ENCODE data around the gene GOLGA3. TPM values are rescaled to one million over a fixed set of nuclear protein-coding genes. Genes with fewer than 3 reads are reported as not detected.
A peak's percentile ranks its signal among the peaks of the same experiment; 100 is the strongest.

The GOLGA3 gene
- total RNA-seq, 1 donor, result 127 TPM

DNA sequence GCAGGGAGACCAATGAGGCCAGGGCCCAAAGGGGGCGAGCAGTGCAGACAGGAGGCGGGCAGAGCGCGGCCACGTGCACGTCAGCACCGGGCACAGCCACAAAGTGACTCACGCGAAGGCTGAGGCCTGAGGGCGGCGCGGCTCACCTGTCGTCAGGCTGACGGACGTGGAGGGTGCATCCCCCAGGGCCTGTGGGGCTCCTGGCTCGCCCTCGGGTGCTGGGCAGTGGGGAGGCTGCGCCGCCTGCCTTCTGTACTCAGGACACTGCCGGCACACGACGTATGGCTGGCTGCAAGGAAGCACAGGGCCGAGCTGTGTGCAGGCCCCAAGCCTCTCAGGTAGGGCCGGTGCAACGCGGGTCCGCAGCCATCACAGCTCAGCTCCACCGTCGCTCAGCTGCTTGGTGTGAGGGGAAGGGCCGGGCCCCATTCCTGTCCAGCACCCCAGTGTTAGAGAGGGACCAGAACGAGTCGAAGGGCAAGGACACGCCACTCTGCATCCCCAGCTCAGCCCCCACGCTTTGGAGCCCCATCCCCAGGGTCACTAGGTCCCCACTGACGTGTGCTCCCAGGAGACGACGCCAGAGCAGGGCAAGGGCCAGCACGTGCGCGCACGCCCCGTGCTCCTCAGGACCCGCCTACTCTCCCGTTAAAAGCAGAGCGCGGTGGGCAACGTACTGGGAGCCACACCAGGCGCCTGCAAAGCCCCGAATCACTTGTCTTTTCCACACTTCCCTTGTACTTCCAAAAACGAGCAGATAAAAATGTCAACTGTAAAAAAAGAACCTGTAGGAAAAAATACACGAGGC, 24.8 kb upstream of the GOLGA3 start:
- H3K9me3 ChIP-seq (ENCODE audit: low read depth, low read length), result no peaks in the 10 kb centered on the region
- no peaks in the 10 kb centered on the region for H3K4me1 ChIP-seq (ENCODE audit: insufficient read depth, low read length)
- no peaks in the 10 kb centered on the region for H3K27me3 ChIP-seq (ENCODE audit: insufficient read depth, low read length)
- no peak overlapping the region for H2AFZ ChIP-seq (ENCODE audit: low read length)
- H3K4me3 ChIP-seq (ENCODE audit: insufficient read depth, low read length), result no peak overlapping the region
- H3K79me2 ChIP-seq (ENCODE audit: insufficient read depth, low read length), result no peaks in the 10 kb centered on the region
- TF ChIP-seq, protein P1, sequence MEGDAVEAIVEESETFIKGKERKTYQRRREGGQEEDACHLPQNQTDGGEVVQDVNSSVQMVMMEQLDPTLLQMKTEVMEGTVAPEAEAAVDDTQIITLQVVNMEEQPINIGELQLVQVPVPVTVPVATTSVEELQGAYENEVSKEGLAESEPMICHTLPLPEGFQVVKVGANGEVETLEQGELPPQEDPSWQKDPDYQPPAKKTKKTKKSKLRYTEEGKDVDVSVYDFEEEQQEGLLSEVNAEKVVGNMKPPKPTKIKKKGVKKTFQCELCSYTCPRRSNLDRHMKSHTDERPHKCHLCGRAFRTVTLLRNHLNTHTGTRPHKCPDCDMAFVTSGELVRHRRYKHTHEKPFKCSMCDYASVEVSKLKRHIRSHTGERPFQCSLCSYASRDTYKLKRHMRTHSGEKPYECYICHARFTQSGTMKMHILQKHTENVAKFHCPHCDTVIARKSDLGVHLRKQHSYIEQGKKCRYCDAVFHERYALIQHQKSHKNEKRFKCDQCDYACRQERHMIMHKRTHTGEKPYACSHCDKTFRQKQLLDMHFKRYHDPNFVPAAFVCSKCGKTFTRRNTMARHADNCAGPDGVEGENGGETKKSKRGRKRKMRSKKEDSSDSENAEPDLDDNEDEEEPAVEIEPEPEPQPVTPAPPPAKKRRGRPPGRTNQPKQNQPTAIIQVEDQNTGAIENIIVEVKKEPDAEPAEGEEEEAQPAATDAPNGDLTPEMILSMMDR (IDR thresholded peaks at IDR 0.05; ENCODE audit: extremely low read depth, low read depth, low read length), result no peak
- H3K36me3 ChIP-seq (ENCODE audit: insufficient read depth, low read length), result peaks cover 62% of the 10 kb centered on the region
- DNase-seq (ENCODE audit: insufficient read length, low spot score, missing footprints), result peak; percentile 21
- no peak overlapping the region for H3K4me2 ChIP-seq (ENCODE audit: insufficient read depth, low read length)
- H4K20me1 ChIP-seq (ENCODE audit: insufficient read depth, low read length), result no peaks in the 10 kb centered on the region
- no peak overlapping the region for H3K27ac ChIP-seq (ENCODE audit: low read depth, low read length)

DNA sequence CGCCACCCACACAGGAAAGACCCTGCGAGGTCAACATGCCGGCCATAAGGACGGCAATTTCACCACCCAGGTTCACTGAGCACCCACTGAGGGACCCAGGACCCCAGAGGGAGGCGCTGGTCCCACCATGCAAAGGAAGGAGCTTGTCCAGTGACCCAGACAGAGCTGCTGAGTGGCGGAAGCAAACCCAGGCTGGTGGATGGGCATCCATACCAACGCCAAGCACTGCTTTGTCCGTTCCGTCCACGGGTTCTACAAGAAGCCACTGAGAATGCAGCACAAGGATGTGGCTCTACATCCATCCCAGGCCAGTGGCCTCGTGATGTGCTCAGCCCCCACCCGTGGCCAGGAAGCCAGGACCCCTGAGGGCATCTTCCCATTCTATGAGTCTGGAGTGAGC, 23.8 kb upstream of the GOLGA3 start:
- no peaks in the 10 kb centered on the region for H4K20me1 ChIP-seq (ENCODE audit: insufficient read depth, low read length)
- TF ChIP-seq, protein P1 (IDR thresholded peaks at IDR 0.05; ENCODE audit: extremely low read depth, low read depth, low read length), result no peak
- no peak overlapping the region for H2AFZ ChIP-seq (ENCODE audit: low read length)
- DNase-seq (ENCODE audit: insufficient read length, low spot score, missing footprints), result peak; percentile 22
- no peaks in the 10 kb centered on the region for H3K27me3 ChIP-seq (ENCODE audit: insufficient read depth, low read length)
- no peaks in the 10 kb centered on the region for H3K9me3 ChIP-seq (ENCODE audit: low read depth, low read length)
- H3K27ac ChIP-seq (ENCODE audit: low read depth, low read length), result no peak overlapping the region
- H3K4me1 ChIP-seq (ENCODE audit: insufficient read depth, low read length), result no peaks in the 10 kb centered on the region
- H3K79me2 ChIP-seq (ENCODE audit: insufficient read depth, low read length), result no peaks in the 10 kb centered on the region
- peaks cover 63% of the 10 kb centered on the region for H3K36me3 ChIP-seq (ENCODE audit: insufficient read depth, low read length)
- H3K4me2 ChIP-seq (ENCODE audit: insufficient read depth, low read length), result no peak overlapping the region
- H3K4me3 ChIP-seq (ENCODE audit: insufficient read depth, low read length), result no peak overlapping the region

DNA sequence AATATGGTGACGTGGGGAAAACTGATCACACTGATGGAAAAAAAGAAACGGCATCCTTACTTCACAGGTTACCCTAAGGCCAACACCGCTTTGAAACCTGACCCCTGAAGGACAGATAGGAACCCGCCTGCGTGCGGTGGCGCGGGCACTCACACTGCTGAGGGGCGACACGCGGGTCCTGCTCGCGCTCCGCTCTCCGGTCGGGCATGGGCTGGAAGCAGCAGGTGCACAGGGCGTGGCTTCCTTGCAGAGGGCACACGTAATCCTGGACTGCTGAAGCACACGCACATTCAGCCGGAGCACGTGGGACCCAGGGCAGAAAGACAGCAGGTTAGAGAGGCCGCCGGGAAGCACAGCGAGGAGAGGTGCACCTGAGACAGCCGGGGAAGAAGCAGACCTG, 22.8 kb upstream of the GOLGA3 start:
- H4K20me1 ChIP-seq (ENCODE audit: insufficient read depth, low read length), result no peaks in the 10 kb centered on the region
- H3K27ac ChIP-seq (ENCODE audit: low read depth, low read length), result no peak overlapping the region
- H3K4me2 ChIP-seq (ENCODE audit: insufficient read depth, low read length), result no peak overlapping the region
- no peaks in the 10 kb centered on the region for H3K4me1 ChIP-seq (ENCODE audit: insufficient read depth, low read length)
- H3K36me3 ChIP-seq (ENCODE audit: insufficient read depth, low read length), result peaks cover 66% of the 10 kb centered on the region
- no peak overlapping the region for H3K4me3 ChIP-seq (ENCODE audit: insufficient read depth, low read length)
- H3K79me2 ChIP-seq (ENCODE audit: insufficient read depth, low read length), result no peaks in the 10 kb centered on the region
- H3K9me3 ChIP-seq (ENCODE audit: low read depth, low read length), result no peaks in the 10 kb centered on the region
- DNase-seq (ENCODE audit: insufficient read length, low spot score, missing footprints), result no peak
- TF ChIP-seq, protein P1 (IDR thresholded peaks at IDR 0.05; ENCODE audit: extremely low read depth, low read depth, low read length), result no peak
- H3K27me3 ChIP-seq (ENCODE audit: insufficient read depth, low read length), result no peaks in the 10 kb centered on the region
- H2AFZ ChIP-seq (ENCODE audit: low read length), result no peak overlapping the region

DNA sequence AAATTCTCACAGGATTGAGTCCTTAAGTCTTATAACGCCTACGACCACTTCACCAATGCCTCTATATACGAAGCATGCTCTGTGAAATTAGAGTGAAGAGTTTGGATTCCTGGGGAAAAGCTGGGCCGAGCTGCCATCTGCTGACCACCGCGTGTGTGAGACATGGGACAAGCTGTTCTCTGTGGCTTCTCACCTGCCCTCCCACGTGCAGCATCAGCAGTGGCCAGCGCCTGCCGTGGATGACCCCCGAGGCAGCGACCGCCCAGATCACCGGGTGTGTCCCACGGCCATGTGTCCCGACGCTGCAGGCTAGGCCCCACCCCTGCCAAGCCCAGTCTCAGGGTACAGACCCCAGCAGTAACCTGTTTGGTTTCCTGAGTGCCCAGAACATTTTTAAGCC, 21.6 kb upstream of the GOLGA3 start:
- Histone ChIP-seq H3K4me1 (ENCODE audit: insufficient read depth, low read length) (no peaks in the 10 kb centered on the region), H3K79me2 (ENCODE audit: insufficient read depth, low read length) (no peaks in the 10 kb centered on the region), H2AFZ (ENCODE audit: low read length) (no peak overlapping the region), H3K9me3 (ENCODE audit: low read depth, low read length) (no peaks in the 10 kb centered on the region), H3K4me2 (ENCODE audit: insufficient read depth, low read length) (no peak overlapping the region), H3K27me3 (ENCODE audit: insufficient read depth, low read length) (no peaks in the 10 kb centered on the region), H3K27ac (ENCODE audit: low read depth, low read length) (no peak overlapping the region), H3K4me3 (ENCODE audit: insufficient read depth, low read length) (no peak overlapping the region), H3K36me3 (ENCODE audit: insufficient read depth, low read length) (peaks cover 61% of the 10 kb centered on the region), H4K20me1 (ENCODE audit: insufficient read depth, low read length) (no peaks in the 10 kb centered on the region)
- TF ChIP-seq, protein P1 (IDR thresholded peaks at IDR 0.05; ENCODE audit: extremely low read depth, low read depth, low read length), result no peak
- no peak for DNase-seq (ENCODE audit: insufficient read length, low spot score, missing footprints)
